MM.1S (cell line): ENCODE measurements around the gene ZNF555.

Source experiments
- DNase-seq: peaks from one replicate; pipeline ENCODE4 v3.0.0-alpha.2; 2015
- H2AFZ ChIP-seq: fragments of 300-600 bp; sonication (generic); 2 replicates; pipeline ENCODE4 v1.6.0; 2016; ENCODE audit warnings: antibody characterized with exemption, low read length
- H3F3A ChIP-seq: fragments of 300-600 bp; sonication (generic); 2 replicates; pipeline ENCODE4 v1.6.1; 2016; ENCODE audit warnings: mild to moderate bottlenecking, antibody characterized with exemption, low read length, moderate library complexity, mixed read lengths; ENCODE audit not compliant: insufficient read depth
- H3K27ac ChIP-seq: fragments of 300-600 bp; sonication (generic); 2 replicates; pipeline ENCODE4 v1.5.1; 2016; ENCODE audit warnings: mild to moderate bottlenecking, low read length
- H3K27me3 ChIP-seq: fragments of 300-600 bp; sonication (generic); replicated peaks from 2 replicates; pipeline ENCODE4 v1.6.0; 2016; ENCODE audit warnings: low read length; ENCODE audit not compliant: insufficient read depth
- H3K36me3 ChIP-seq: fragments of 300-600 bp; sonication (generic); replicated peaks from 2 replicates; pipeline ENCODE4 v1.6.1; 2016; ENCODE audit warnings: mild to moderate bottlenecking, low read length, mixed read lengths; ENCODE audit not compliant: insufficient read depth
- H3K4me1 ChIP-seq: fragments of 300-600 bp; sonication (generic); 2 replicates; pipeline ENCODE4 v1.6.1; 2016; ENCODE audit warnings: low read length, mixed read lengths
- H3K4me2 ChIP-seq: fragments of 300-600 bp; sonication (generic); 2 replicates; pipeline ENCODE4 v1.6.0; 2016; ENCODE audit warnings: low read depth, low read length
- H3K4me3 ChIP-seq: fragments of 300-600 bp; sonication (generic); 2 replicates; pipeline ENCODE4 v1.5.1; 2016; ENCODE audit warnings: low read length, mixed read lengths
- H3K79me2 ChIP-seq: fragments of 300-600 bp; sonication (generic); 2 replicates; pipeline ENCODE4 v1.6.1; 2016; ENCODE audit warnings: mixed run types, low read length, mixed read lengths
- H3K9ac ChIP-seq: fragments of 300-600 bp; sonication (generic); 2 replicates; pipeline ENCODE4 v1.6.1; 2016; ENCODE audit warnings: low read length, mixed read lengths
- H3K9me2 ChIP-seq: fragments of 300-600 bp; sonication (generic); replicated peaks from 2 replicates; pipeline ENCODE4 v1.6.1; 2016; ENCODE audit warnings: mild to moderate bottlenecking, low read length, mixed read lengths; ENCODE audit not compliant: insufficient read depth
- H3K9me3 ChIP-seq: fragments of 300-600 bp; sonication (generic); replicated peaks from 2 replicates; pipeline ENCODE4 v1.6.1; 2016; ENCODE audit warnings: mild to moderate bottlenecking, low read length, mixed read lengths; ENCODE audit not compliant: insufficient read depth
- H4K20me1 ChIP-seq: fragments of 300-600 bp; sonication (generic); 2 replicates; pipeline ENCODE4 v1.6.1; 2016; ENCODE audit warnings: mild to moderate bottlenecking, low read length, moderate library complexity, mixed read lengths; ENCODE audit not compliant: insufficient read depth
- EZH2 ChIP-seq: fragments of 300-600 bp; sonication (generic); optimal IDR thresholded peaks from 2 replicates; pipeline ENCODE3; 2017; ENCODE audit warnings: low read depth, mild to moderate bottlenecking, antibody characterized with exemption, low read length, mixed read lengths
- EZH2phosphoT487 ChIP-seq: fragments of 300-600 bp; sonication (generic); IDR thresholded peaks from 2 replicates; pipeline ENCODE4 v1.6.1; 2018; ENCODE audit warnings: antibody characterized with exemption, low read length
- TF ChIP-seq, protein P1 (sequence below): fragments of 300-600 bp; sonication (generic); IDR thresholded peaks from 2 replicates; pipeline ENCODE4 v1.5.1; 2016; ENCODE audit warnings: antibody characterized with exemption, low read length, mixed read lengths

The ZNF555 gene

DNA sequence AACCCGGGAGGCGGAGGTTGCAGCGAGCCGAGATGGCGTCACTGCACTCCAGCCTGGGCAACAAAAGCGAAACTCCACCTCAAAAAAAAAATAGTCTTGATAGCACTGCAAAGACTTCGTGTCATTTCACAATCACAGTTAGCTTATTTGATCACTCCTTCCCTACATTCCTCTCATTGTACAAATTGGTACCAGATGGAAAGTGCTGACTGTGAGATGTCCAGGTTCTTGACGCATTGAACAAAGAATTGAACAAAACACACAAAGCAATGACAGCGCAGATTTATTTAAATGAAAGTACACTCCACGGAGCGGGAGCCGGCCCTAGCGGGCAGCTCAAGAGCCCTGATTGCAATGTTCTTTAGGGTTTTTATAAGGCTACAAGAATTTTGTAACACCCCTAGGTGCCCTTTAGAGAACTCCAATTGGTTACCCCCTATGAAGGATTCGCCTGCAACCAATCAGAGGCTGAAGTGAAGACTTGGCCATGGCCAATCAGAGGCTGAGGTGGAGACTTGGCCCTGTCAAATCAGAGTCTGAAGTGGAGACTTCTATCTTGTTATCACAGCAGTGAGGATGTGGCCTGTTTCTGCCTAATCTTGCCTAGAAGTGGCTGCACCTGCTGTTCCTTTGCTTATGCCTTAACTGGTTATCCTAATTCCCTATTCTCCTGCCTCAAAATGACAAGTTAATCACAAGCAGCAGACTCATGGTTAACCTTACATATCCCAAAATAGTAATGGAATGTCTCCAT, 42.6 kb downstream of the ZNF555 start:
- DNase-seq, result no peak
- Histone ChIP-seq H3K4me2 (no peak overlapping the region), H4K20me1 (no peaks in the 10 kb centered on the region), H3K9me2 (no peaks in the 10 kb centered on the region), H3K9ac (no peak overlapping the region), H3K27me3 (peaks cover 73% of the 10 kb centered on the region), H3K9me3 (no peaks in the 10 kb centered on the region), H3F3A (no peaks in the 10 kb centered on the region), H2AFZ (no peak overlapping the region), H3K36me3 (no peaks in the 10 kb centered on the region), H3K27ac (no peak overlapping the region), H3K4me1 (no peaks in the 10 kb centered on the region), H3K4me3 (no peak overlapping the region), H3K79me2 (no peaks in the 10 kb centered on the region)
- TF ChIP-seq, protein P1, sequence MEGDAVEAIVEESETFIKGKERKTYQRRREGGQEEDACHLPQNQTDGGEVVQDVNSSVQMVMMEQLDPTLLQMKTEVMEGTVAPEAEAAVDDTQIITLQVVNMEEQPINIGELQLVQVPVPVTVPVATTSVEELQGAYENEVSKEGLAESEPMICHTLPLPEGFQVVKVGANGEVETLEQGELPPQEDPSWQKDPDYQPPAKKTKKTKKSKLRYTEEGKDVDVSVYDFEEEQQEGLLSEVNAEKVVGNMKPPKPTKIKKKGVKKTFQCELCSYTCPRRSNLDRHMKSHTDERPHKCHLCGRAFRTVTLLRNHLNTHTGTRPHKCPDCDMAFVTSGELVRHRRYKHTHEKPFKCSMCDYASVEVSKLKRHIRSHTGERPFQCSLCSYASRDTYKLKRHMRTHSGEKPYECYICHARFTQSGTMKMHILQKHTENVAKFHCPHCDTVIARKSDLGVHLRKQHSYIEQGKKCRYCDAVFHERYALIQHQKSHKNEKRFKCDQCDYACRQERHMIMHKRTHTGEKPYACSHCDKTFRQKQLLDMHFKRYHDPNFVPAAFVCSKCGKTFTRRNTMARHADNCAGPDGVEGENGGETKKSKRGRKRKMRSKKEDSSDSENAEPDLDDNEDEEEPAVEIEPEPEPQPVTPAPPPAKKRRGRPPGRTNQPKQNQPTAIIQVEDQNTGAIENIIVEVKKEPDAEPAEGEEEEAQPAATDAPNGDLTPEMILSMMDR, result no peak
- TF ChIP-seq EZH2phosphoT487 (no peak), EZH2 (no peak)

DNA sequence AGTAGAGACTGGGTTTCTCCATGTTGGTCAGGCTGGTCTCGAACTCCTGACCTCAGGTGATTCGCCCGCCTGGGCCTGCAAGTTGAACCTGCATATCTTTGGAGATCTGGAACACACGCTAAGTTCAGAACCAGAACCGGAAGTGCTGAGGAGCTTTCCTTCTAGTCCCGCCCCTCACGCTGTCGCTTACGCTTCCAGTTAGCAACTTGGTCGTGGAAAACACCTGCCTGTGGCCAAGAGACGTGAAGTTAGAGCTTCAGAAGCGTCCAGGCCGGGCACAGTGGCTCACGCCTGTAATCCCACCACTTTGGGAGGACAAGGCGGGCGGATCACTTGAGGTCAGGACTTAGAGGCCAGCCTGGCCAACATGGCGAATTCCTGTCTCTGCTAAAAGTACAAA, 44.5 kb downstream of the ZNF555 start:
- no peaks in the 10 kb centered on the region for H3F3A ChIP-seq

DNA sequence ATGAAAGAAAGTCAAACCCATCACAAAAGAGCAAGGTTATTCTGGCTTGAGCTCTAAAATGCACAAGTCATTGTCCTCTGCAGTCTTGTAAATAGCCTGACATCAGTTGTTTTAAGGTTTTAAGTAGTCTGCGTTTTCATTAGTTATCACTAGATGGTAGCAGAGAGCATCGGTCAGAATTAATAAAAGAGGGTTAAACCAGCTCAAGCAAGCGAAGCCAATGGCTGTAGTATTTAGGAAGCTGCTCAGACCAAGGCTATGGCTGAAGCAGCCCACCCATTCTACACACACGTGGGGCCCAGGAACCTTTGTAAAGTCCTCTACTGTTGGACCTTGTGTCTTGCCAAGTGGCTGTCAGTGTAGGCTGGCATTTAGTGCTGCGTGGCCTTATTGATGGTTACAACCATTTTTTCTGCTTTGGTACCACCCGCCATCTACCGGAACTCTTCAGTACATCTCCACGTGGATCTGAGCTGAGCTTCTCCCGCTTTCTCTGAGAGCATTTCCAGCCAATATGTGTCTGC, 46.2 kb downstream of the ZNF555 start:
- no peaks in the 10 kb centered on the region for H3K36me3 ChIP-seq
- H2AFZ ChIP-seq, result no peak overlapping the region
- no peaks in the 10 kb centered on the region for H3K9me3 ChIP-seq
- H3K4me1 ChIP-seq, result no peaks in the 10 kb centered on the region
- H3K27me3 ChIP-seq, result peaks cover 75% of the 10 kb centered on the region
- H3K27ac ChIP-seq, result no peak overlapping the region
- no peak overlapping the region for H3K4me2 ChIP-seq
- H3K9ac ChIP-seq, result no peak overlapping the region
- no peaks in the 10 kb centered on the region for H3K9me2 ChIP-seq
- TF ChIP-seq EZH2phosphoT487, result no peak
- TF ChIP-seq, protein P1, result peak; percentile 75
- no peaks in the 10 kb centered on the region for H4K20me1 ChIP-seq
- H3K4me3 ChIP-seq, result no peak overlapping the region
- DNase-seq, result peak; percentile 53
- H3K79me2 ChIP-seq, result no peaks in the 10 kb centered on the region
- no peaks in the 10 kb centered on the region for H3F3A ChIP-seq

More for the DNA sequence above, 44.5 kb downstream of the ZNF555 start:
- Histone ChIP-seq H3K9ac (no peak overlapping the region), H3K36me3 (no peaks in the 10 kb centered on the region), H3K4me1 (no peaks in the 10 kb centered on the region), H3K27ac (no peak overlapping the region), H3K4me3 (no peak overlapping the region), H3K27me3 (peaks cover 68% of the 10 kb centered on the region), H4K20me1 (no peaks in the 10 kb centered on the region), H3K4me2 (no peak overlapping the region), H3K9me3 (no peaks in the 10 kb centered on the region), H3K79me2 (no peaks in the 10 kb centered on the region), H3K9me2 (no peaks in the 10 kb centered on the region), H2AFZ (no peak overlapping the region)
- no peak for DNase-seq
- no peak for TF ChIP-seq EZH2
- TF ChIP-seq, protein P1, result no peak
- no peak for TF ChIP-seq EZH2phosphoT487
